ENCODE data around the gene PLAC9. TPM values are rescaled to one million over a fixed set of nuclear protein-coding genes. Genes with fewer than 3 reads are reported as not detected.

The PLAC9 gene
- total and polyA plus RNA-seq, 3 donors from 2014 or later: 13.1 to 47.0 (median 20.7) TPM

GRCh38 chr10:80185578-80186299, 53.2 kb downstream of the PLAC9 start:
- TF ChIP-seq POLR2A (IDR thresholded peaks at IDR 0.05) (no peak), CTCF (IDR thresholded peaks at IDR 0.05) (no peak)
- 75 to 76% methylated on average over 5 of the region's 5 CpGs for WGBS, 2 donors
- H3K27ac ChIP-seq: no peak overlapping the region

GRCh38 chr10:80186364-80187012, 54.0 kb downstream of the PLAC9 start:
- Histone ChIP-seq H3K27me3 (no peaks in the 10 kb centered on the region), H3K9me3 (no peaks in the 10 kb centered on the region), H3K27ac (peak overlapping the region in 1 of 2 donors; percentile 24), H3K4me3 (no peak overlapping the region), H3K36me3 (ENCODE audit: low read depth, missing control alignments) (no peaks in the 10 kb centered on the region), H3K4me1 (peaks cover 4% of the 10 kb centered on the region)
- 56 to 81% methylated on average over 4 to 13 of the region's 13 CpGs for WGBS, 2 donors
- intact Hi-C loops (cut with DNase I; ENCODE audit: low total_unique reads): no loop called here
- TF ChIP-seq POLR2A (IDR thresholded peaks at IDR 0.05) (no peak), CTCF (IDR thresholded peaks at IDR 0.05) (no peak)
- DNase-seq: peak; percentile 43

More at GRCh38 chr10:80185578-80186299, 53.2 kb downstream of the PLAC9 start:
- Histone ChIP-seq H3K4me1 (peaks cover 4% of the 10 kb centered on the region), H3K27me3 (no peaks in the 10 kb centered on the region), H3K9me3 (no peaks in the 10 kb centered on the region), H3K36me3 (ENCODE audit: low read depth, missing control alignments) (no peaks in the 10 kb centered on the region), H3K4me3 (no peak overlapping the region)
- intact Hi-C loops (cut with DNase I; ENCODE audit: low total_unique reads): no loop called here
- DNase-seq: no peak

GRCh38 chr10:80187060-80187459, 54.5 kb downstream of the PLAC9 start:
- intact Hi-C loops (cut with DNase I; ENCODE audit: low total_unique reads): no loop called here
- no peaks in the 10 kb centered on the region for H3K9me3 ChIP-seq
- H3K4me3 ChIP-seq: no peak overlapping the region
- no peak for DNase-seq
- H3K36me3 ChIP-seq (ENCODE audit: low read depth, missing control alignments): no peaks in the 10 kb centered on the region
- 90 to 93% methylated on average over 2 of the region's 2 CpGs for WGBS, 2 donors
- H3K4me1 ChIP-seq: peaks cover 4% of the 10 kb centered on the region
- TF ChIP-seq POLR2A (IDR thresholded peaks at IDR 0.05): no peak
- TF ChIP-seq CTCF (IDR thresholded peaks at IDR 0.05): no peak
- no peaks in the 10 kb centered on the region for H3K27me3 ChIP-seq
- no peak overlapping the region for H3K27ac ChIP-seq

GRCh38 chr10:80187465-80188409, 55.2 kb downstream of the PLAC9 start:
- no peak for DNase-seq
- no peaks in the 10 kb centered on the region for H3K9me3 ChIP-seq
- H3K27me3 ChIP-seq: no peaks in the 10 kb centered on the region
- intact Hi-C loops (cut with DNase I; ENCODE audit: low total_unique reads): no loop called here
- no peak overlapping the region for H3K27ac ChIP-seq
- 76 to 86% methylated on average over 16 of the region's 16 CpGs for WGBS, 2 donors
- H3K36me3 ChIP-seq (ENCODE audit: low read depth, missing control alignments): no peaks in the 10 kb centered on the region
- peaks cover 4% of the 10 kb centered on the region for H3K4me1 ChIP-seq
- H3K4me3 ChIP-seq: no peak overlapping the region
- TF ChIP-seq POLR2A (IDR thresholded peaks at IDR 0.05) (no peak), CTCF (IDR thresholded peaks at IDR 0.05) (no peak)

Measured in testis (tissue), 3 donors.